HEK293 (cell line): Measurements from ENCODE around the gene HES5.

Experiments used
- CTCF ChIA-PET: fragments of 350-600 bp; formaldehyde crosslinking; extraction: SDS; loops from one replicate; lab custom pipeline; 2021; ENCODE audit warnings: antibody characterized with exemption; lab: Yijun Ruan, JAX
- POLR2A ChIA-PET: fragments of 300-600 bp; formaldehyde crosslinking; extraction: SDS; loops from one replicate; lab custom pipeline; 2020; ENCODE audit warnings: antibody characterized with exemption, inconsistent platforms; lab: Yijun Ruan, JAX
- H3K27ac ChIP-seq: fragments of 200-500 bp; sonication (Bioruptor generic); 2 replicates; pipeline ENCODE4 v1.5.1; 2014; ENCODE audit warnings: low read depth, low read length, control low read depth, inconsistent platforms; ENCODE audit errors: extremely low read depth
- H3K36me3 ChIP-seq, 2 experiments: fragments of 200-500 bp in 1 of 2; sonication (Bioruptor generic) in 1 of 2; 1 replicate in 1 of 2; 2 replicates in 1 of 2; pipeline ENCODE4 v1.5.1; 2014 to 2017; ENCODE audit warnings: inconsistent platforms in 2 of 2, low read length in 2 of 2; ENCODE audit not compliant: control insufficient read depth in 2 of 2, insufficient read depth in 1 of 2
- H3K4me1 ChIP-seq: fragments of 200-500 bp; sonication (Bioruptor generic); 2 replicates; pipeline ENCODE4 v1.5.1; 2014; ENCODE audit warnings: mild to moderate bottlenecking, low read length, inconsistent platforms; ENCODE audit not compliant: control insufficient read depth, insufficient read depth
- H3K4me3 ChIP-seq: 2 replicates; pipeline ENCODE4 v1.5.1; 2011; ENCODE audit warnings: low read depth, mild to moderate bottlenecking, control low read depth, low read length, moderate library complexity
- H3K9me3 ChIP-seq: fragments of 200-500 bp; sonication (Bioruptor generic); 2 replicates; pipeline ENCODE4 v1.5.1; 2014; ENCODE audit warnings: low read depth, low read length, inconsistent platforms; ENCODE audit not compliant: control insufficient read depth, insufficient read depth
- FEZF1 ChIP-seq: fragments of 450-650 bp; formaldehyde crosslinking; IDR thresholded peaks from 2 replicates; pipeline ENCODE4 v1.5.1; 2016; ENCODE audit warnings: missing biosample characterization, missing genetic modification characterization
- GLIS1 ChIP-seq: fragments of 450-650 bp; formaldehyde crosslinking; IDR thresholded peaks from 2 replicates; pipeline ENCODE4 v1.5.1; 2016; ENCODE audit warnings: missing biosample characterization, missing genetic modification characterization
- HOXC10 ChIP-seq: sonication (generic); formaldehyde crosslinking; IDR thresholded peaks from 2 replicates; pipeline ENCODE4 v1.8.1; 2023; ENCODE audit warnings: mild to moderate bottlenecking, missing genetic modification reagents
- SCRT2 ChIP-seq: fragments of 450-650 bp; formaldehyde crosslinking; IDR thresholded peaks from 2 replicates; pipeline ENCODE4 v1.5.1; 2016; ENCODE audit warnings: missing biosample characterization, missing genetic modification characterization
- ZBTB6 ChIP-seq: fragments of 450-650 bp; formaldehyde crosslinking; IDR thresholded peaks from 2 replicates; pipeline ENCODE4 v1.5.1; 2017; ENCODE audit warnings: missing biosample characterization, missing genetic modification characterization
- ZEB2 ChIP-seq: fragments of 450-650 bp; formaldehyde crosslinking; IDR thresholded peaks from 2 replicates; pipeline ENCODE4 v1.5.1; 2016; ENCODE audit warnings: missing biosample characterization, missing genetic modification characterization
- ZNF121 ChIP-seq: fragments of 450-650 bp; formaldehyde crosslinking; IDR thresholded peaks from 2 replicates; pipeline ENCODE4 v1.5.1; 2016; ENCODE audit warnings: missing biosample characterization, missing genetic modification characterization
- ZNF146 ChIP-seq: fragments of 450-650 bp; formaldehyde crosslinking; IDR thresholded peaks from 2 replicates; pipeline ENCODE4 v1.5.1; 2016; ENCODE audit warnings: missing biosample characterization, missing genetic modification characterization
- ZNF174 ChIP-seq: fragments of 450-650 bp; formaldehyde crosslinking; IDR thresholded peaks from 2 replicates; pipeline ENCODE4 v1.5.0; 2017; ENCODE audit warnings: missing biosample characterization, mild to moderate bottlenecking, missing genetic modification characterization
- ZNF239 ChIP-seq: fragments of 450-650 bp; formaldehyde crosslinking; IDR thresholded peaks from 2 replicates; pipeline ENCODE4 v1.5.1; 2016; ENCODE audit warnings: missing biosample characterization, missing genetic modification characterization
- ZNF362 ChIP-seq: fragments of 450-650 bp; formaldehyde crosslinking; IDR thresholded peaks from 2 replicates; pipeline ENCODE4 v1.5.1; 2016; ENCODE audit warnings: missing biosample characterization, missing genetic modification characterization
- ZNF366 ChIP-seq: fragments of 450-650 bp; formaldehyde crosslinking; conservative IDR thresholded peaks from 2 replicates; pipeline ENCODE4 v1.5.1; 2016; ENCODE audit warnings: missing biosample characterization, missing genetic modification characterization
- ZNF404 ChIP-seq: fragments of 450-650 bp; formaldehyde crosslinking; IDR thresholded peaks from 2 replicates; pipeline ENCODE4 v1.5.1; 2017; ENCODE audit warnings: missing biosample characterization, missing genetic modification characterization
- ZNF549 ChIP-seq: fragments of 450-650 bp; IDR thresholded peaks from 2 replicates; pipeline ENCODE4 v1.5.1; 2018; ENCODE audit warnings: missing biosample characterization, missing genetic modification characterization, mild to moderate bottlenecking, inconsistent platforms, moderate library complexity
- ZNF560 ChIP-seq: fragments of 450-650 bp; formaldehyde crosslinking; IDR thresholded peaks from 2 replicates; pipeline ENCODE4 v1.5.1; 2017; ENCODE audit warnings: missing biosample characterization, missing genetic modification characterization, borderline replicate concordance
- ZSCAN16 ChIP-seq: fragments of 450-650 bp; formaldehyde crosslinking; IDR thresholded peaks from 2 replicates; pipeline ENCODE4 v1.5.1; 2016; ENCODE audit warnings: missing biosample characterization, missing genetic modification characterization
- ZSCAN23 ChIP-seq: fragments of 450-650 bp; formaldehyde crosslinking; IDR thresholded peaks from 2 replicates; pipeline ENCODE4 v1.5.1; 2016; ENCODE audit warnings: missing biosample characterization, missing genetic modification characterization
- TF ChIP-seq, protein P1 (sequence below): IDR thresholded peaks from 2 replicates; pipeline ENCODE4 v1.6.1; 2011; ENCODE audit warnings: mild to moderate bottlenecking, low read depth, low read length, borderline replicate concordance
- TF ChIP-seq, protein P2 (sequence below): fragments of 450-650 bp; formaldehyde crosslinking; IDR thresholded peaks from 2 replicates; pipeline ENCODE4 v1.5.1; 2017; ENCODE audit warnings: missing biosample characterization, missing genetic modification characterization

The HES5 gene

DNA sequence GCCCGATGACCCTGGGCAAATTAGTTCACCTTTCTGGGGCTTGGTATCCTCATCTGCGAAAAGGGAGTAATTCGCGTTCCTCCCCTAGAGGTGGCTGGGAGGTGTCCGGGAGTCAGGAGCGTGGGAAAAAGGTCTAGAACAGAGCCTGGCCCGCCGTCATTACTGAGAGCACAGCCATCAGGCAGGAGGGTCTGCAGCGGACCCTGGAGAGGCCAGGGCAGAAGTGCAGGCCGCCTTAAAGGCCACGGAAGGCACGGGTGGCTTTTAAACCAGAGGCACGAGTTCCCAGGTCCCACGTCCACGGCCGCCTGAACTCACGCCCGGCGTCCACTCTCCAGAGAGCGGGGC is 4.5 kb downstream of the HES5 start (continued):
- TF ChIP-seq ZNF549 = no peak
- TF ChIP-seq ZNF560 (tag by site-specific recombination) = no peak

DNA sequence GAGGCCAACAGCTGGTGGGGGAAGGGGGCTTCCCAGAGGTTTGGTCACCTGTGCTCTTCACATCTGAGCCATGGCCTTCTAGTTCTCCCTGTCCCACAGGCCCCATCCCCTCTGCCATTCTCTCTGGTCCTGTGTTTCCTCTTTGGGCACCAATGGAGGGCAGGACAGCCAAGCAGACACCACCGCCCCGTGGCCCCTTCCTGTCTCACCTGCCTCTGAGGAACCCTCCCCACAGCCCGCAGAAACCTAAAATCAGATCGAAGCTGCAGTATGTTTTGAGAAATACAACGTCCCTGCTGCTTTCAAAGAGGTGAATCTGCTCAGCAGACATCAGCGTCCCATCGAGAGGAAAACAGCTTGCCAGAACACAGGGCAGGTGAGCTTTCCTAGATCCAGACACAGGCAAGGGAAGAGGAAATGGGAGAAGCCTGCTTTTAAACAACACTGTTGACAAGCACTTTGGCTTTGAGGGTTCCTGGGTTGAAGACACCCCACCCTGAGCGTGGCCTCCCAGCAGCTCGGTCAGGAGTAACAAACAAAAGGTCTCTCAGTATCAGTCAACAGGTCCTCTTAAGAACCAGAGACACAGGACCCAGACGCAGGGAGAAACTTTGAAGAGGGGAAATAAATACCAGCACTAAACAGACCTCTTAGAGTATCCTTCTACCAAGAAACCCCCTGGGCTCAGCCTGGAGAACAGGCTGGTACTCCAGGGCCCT is 6.0 kb downstream of the HES5 start:
- Histone ChIP-seq H3K9me3 (no peaks in the 10 kb centered on the region), H3K36me3 (peaks cover 0 to 50% of the 10 kb centered on the region in 2 experiments; a peak in 1 of 3 replicates), H3K27ac (peak overlapping the region; percentile 35; the same call in 1 of the 2 replicates), H3K4me3 (no peak overlapping the region), H3K4me1 (peaks cover 23% of the 10 kb centered on the region)
- TF ChIP-seq ZNF362 (tag by site-specific recombination) (no peak), ZNF404 (no peak), ZNF239 (tag by site-specific recombination) (no peak), ZEB2 (tag by site-specific recombination) (no peak), FEZF1 (tag by site-specific recombination) (no peak), ZSCAN23 (tag by site-specific recombination) (no peak), SCRT2 (tag by site-specific recombination) (peak; percentile 75), ZNF174 (tag by site-specific recombination) (no peak), ZBTB6 (no peak), GLIS1 (tag by site-specific recombination) (peak; percentile 16; the same call in 1 of the 2 replicates), ZNF146 (tag by site-specific recombination) (no peak), ZNF366 (tag by site-specific recombination) (no peak), ZSCAN16 (tag by site-specific recombination) (no peak)
- TF ChIP-seq, protein P1, sequence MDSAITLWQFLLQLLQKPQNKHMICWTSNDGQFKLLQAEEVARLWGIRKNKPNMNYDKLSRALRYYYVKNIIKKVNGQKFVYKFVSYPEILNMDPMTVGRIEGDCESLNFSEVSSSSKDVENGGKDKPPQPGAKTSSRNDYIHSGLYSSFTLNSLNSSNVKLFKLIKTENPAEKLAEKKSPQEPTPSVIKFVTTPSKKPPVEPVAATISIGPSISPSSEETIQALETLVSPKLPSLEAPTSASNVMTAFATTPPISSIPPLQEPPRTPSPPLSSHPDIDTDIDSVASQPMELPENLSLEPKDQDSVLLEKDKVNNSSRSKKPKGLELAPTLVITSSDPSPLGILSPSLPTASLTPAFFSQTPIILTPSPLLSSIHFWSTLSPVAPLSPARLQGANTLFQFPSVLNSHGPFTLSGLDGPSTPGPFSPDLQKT = no peak
- ChIA-PET CTCF (interaction anchor here (1.6 to 3.5 kb wide), 2 partner anchors 10 to 23 kb away, joined by 3 to 20 read pairs; no protein-coding TSS in a partner anchor), POLR2A (interaction anchor here (2.3 kb wide), 1 partner anchor 30 kb away, joined by 6 read pairs; no protein-coding TSS in a partner anchor)

- peaks cover 0 to 51% of the 10 kb centered on the region in 2 experiments; a peak in 1 of 3 replicates for H3K36me3 ChIP-seq
- H3K4me1 ChIP-seq = peaks cover 23% of the 10 kb centered on the region
- ChIA-PET CTCF (interaction anchor here (3.5 kb wide), 1 partner anchor 24 kb away, joined by 20 read pairs; no protein-coding TSS in a partner anchor), POLR2A (no interaction called here)
- H3K4me3 ChIP-seq = no peak overlapping the region
- H3K27ac ChIP-seq = peak overlapping the region; percentile 35; the same call in 1 of the 2 replicates
- no peaks in the 10 kb centered on the region for H3K9me3 ChIP-seq
- peak; percentile 80; the same call in 1 of the 2 replicates for TF ChIP-seq ZNF121 (tag by site-specific recombination)
- TF ChIP-seq, protein P2, sequence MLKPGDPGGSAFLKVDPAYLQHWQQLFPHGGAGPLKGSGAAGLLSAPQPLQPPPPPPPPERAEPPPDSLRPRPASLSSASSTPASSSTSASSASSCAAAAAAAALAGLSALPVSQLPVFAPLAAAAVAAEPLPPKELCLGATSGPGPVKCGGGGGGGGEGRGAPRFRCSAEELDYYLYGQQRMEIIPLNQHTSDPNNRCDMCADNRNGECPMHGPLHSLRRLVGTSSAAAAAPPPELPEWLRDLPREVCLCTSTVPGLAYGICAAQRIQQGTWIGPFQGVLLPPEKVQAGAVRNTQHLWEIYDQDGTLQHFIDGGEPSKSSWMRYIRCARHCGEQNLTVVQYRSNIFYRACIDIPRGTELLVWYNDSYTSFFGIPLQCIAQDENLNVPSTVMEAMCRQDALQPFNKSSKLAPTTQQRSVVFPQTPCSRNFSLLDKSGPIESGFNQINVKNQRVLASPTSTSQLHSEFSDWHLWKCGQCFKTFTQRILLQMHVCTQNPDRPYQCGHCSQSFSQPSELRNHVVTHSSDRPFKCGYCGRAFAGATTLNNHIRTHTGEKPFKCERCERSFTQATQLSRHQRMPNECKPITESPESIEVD (tag by site-specific recombination) = 0 out of 2 replicates have a peak, but pooled peaks have one; percentile 9
- TF ChIP-seq HOXC10 (CRISPR knock-in tag) = no peak
Measured at GRCh38 chr1:2523191-2523890, 6.7 kb downstream of the HES5 start.
